ENCODE results near the gene PCDHGC4. TPM values are rescaled to one million over a fixed set of nuclear protein-coding genes. Genes with fewer than 3 reads are reported as not detected.

Gene PCDHGC4
- total and polyA plus RNA-seq, 2 experiments from 2014 or later: 0.35 to 1.5 TPM

DNA sequence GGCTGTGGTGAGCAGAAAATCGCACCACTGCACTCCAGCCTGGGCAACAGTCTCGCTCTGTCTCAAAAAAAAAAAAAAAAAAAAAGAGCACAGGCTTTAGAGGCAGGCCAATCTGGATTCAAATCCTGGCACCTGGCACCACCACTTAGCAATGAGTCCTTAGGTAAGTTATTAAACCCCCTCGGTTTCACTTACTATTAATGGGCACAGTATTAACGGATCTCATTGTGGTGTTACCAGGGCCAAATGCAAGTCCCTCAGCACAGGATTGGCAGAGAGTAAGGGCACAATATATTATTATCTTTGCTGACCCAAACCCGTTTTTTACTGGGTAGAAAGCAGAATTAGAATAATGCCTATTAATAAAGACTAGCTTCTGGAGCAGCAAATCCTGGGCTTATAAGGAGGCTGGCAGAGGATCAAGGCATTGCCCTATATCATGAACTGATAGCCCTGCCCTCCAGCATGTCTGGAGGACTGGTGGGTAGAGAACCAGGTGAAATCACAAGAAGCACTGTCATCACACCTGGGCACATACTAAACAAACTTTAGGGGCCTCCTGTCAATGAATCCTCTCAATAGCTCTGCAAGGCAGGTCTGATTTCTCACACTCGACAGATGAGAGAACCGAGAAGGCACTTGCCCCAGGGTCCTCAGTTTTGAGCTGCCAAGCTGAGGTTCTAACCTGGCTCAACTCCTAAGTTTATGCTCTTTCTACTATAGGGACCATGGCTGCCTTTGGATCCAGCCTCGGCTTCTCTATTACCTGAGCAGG is 21.7 kb downstream of the PCDHGC4 start:
- H3K4me2 ChIP-seq: peak overlapping the region; percentile 70
- H3K27ac ChIP-seq: peak overlapping the region; percentile 94
- no peak overlapping the region for H3K4me3 ChIP-seq
- H3K79me2 ChIP-seq: no peaks in the 10 kb centered on the region
- TF ChIP-seq EZH2 (IDR thresholded peaks at IDR 0.05; ENCODE audit: borderline replicate concordance): no peak
- TF ChIP-seq, protein P1, sequence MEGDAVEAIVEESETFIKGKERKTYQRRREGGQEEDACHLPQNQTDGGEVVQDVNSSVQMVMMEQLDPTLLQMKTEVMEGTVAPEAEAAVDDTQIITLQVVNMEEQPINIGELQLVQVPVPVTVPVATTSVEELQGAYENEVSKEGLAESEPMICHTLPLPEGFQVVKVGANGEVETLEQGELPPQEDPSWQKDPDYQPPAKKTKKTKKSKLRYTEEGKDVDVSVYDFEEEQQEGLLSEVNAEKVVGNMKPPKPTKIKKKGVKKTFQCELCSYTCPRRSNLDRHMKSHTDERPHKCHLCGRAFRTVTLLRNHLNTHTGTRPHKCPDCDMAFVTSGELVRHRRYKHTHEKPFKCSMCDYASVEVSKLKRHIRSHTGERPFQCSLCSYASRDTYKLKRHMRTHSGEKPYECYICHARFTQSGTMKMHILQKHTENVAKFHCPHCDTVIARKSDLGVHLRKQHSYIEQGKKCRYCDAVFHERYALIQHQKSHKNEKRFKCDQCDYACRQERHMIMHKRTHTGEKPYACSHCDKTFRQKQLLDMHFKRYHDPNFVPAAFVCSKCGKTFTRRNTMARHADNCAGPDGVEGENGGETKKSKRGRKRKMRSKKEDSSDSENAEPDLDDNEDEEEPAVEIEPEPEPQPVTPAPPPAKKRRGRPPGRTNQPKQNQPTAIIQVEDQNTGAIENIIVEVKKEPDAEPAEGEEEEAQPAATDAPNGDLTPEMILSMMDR (IDR thresholded peaks at IDR 0.05; ENCODE audit: poor library complexity): no peak
- no peak for TF ChIP-seq EZH2phosphoT487 (IDR thresholded peaks at IDR 0.05; ENCODE audit: low read depth, severe bottlenecking, unreplicated experiment)
- no peaks in the 10 kb centered on the region for H3K36me3 ChIP-seq (replicated peaks; ENCODE audit: insufficient read depth, low read depth)
- WGBS (ENCODE audit: low lambda C conversion rate, missing lambda C conversion rate): 78% methylated on average over 8 of the region's 8 CpGs
- peaks cover 29% of the 10 kb centered on the region for H3K4me1 ChIP-seq (ENCODE audit: insufficient read depth)
- DNase-seq (ENCODE audit: low spot score): no peak
- no peaks in the 10 kb centered on the region for H3K9me2 ChIP-seq (replicated peaks; ENCODE audit: insufficient read depth)
- no peak overlapping the region for H2AFZ ChIP-seq
- no peaks in the 10 kb centered on the region for H4K20me1 ChIP-seq (ENCODE audit: insufficient read depth, poor library complexity, severe bottlenecking)
- no peaks in the 10 kb centered on the region for H3K27me3 ChIP-seq
- no peaks in the 10 kb centered on the region for H3K9me3 ChIP-seq (ENCODE audit: low read depth)

DNA sequence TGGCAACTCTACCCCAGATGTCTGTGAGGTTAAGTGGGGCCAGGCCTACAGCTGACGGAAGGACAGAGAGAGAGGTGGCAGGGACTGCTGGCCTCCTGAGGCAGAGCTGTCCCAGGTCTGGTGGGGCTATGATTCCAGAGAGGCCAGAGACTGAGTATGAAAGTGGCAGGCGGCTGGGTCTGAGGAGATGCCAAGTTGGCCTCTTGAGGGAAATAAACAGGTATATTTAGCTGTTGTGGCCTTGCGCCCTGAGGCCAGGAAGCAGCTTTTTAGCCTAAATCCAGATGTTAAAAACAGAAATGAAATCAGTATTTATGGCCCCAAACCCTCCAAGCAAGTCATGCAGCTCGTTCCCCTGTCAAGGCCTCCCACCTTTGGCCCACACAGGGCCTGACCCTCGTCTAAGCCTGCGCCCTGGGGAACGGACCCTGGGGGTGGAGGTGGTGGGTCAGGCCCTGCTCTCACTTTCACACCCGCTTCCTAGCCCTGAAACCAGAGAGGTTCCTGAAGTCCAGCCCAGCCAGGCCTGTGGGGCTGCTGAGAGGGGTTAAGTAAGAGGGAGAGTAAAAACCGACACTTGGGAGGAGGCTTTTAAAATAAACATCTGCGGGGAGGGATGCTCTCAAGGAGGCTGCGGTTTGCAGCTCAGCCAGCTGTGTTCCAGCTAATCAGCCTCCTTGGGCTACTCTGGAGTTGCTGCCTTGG is 22.7 kb downstream of the PCDHGC4 start:
- no peaks in the 10 kb centered on the region for H3K9me3 ChIP-seq (ENCODE audit: low read depth)
- peak overlapping the region; percentile 70 for H3K4me2 ChIP-seq
- no peaks in the 10 kb centered on the region for H3K36me3 ChIP-seq (replicated peaks; ENCODE audit: insufficient read depth, low read depth)
- H3K79me2 ChIP-seq: peaks cover 2% of the 10 kb centered on the region
- DNase-seq (ENCODE audit: low spot score): peak; percentile 52
- H3K4me1 ChIP-seq (ENCODE audit: insufficient read depth): peaks cover 29% of the 10 kb centered on the region
- no peaks in the 10 kb centered on the region for H3K9me2 ChIP-seq (replicated peaks; ENCODE audit: insufficient read depth)
- no peak overlapping the region for H2AFZ ChIP-seq
- TF ChIP-seq, protein P1 (IDR thresholded peaks at IDR 0.05; ENCODE audit: poor library complexity): no peak
- no peak for TF ChIP-seq EZH2 (IDR thresholded peaks at IDR 0.05; ENCODE audit: borderline replicate concordance)
- TF ChIP-seq EZH2phosphoT487 (IDR thresholded peaks at IDR 0.05; ENCODE audit: low read depth, severe bottlenecking, unreplicated experiment): no peak
- 47% methylated on average over 11 of the region's 11 CpGs for WGBS (ENCODE audit: low lambda C conversion rate, missing lambda C conversion rate)
- H3K27ac ChIP-seq: peak overlapping the region; percentile 94
- no peak overlapping the region for H3K4me3 ChIP-seq
- no peaks in the 10 kb centered on the region for H3K27me3 ChIP-seq
- H4K20me1 ChIP-seq (ENCODE audit: insufficient read depth, poor library complexity, severe bottlenecking): no peaks in the 10 kb centered on the region

DNA sequence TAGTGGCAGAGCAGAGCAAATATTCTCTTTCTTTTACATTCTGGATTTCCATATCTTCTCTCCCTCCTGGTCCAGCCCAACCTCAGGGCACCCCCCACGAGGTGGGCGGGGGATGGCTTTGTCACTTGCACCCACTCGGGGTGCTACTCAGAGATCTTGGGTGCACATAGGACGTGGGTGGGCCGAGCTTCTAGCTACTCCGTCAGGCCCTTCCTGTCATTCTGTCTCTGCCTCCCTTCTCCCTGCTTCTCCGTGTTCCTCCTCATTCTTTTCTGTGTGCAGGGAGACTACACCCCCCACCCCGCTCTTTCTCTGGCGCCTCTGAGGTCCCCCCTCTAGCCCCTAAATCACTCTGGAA is 23.6 kb downstream of the PCDHGC4 start:
- Histone ChIP-seq H3K4me1 (ENCODE audit: insufficient read depth) (peaks cover 35% of the 10 kb centered on the region), H3K27me3 (no peaks in the 10 kb centered on the region), H3K79me2 (peaks cover 2% of the 10 kb centered on the region), H4K20me1 (ENCODE audit: insufficient read depth, poor library complexity, severe bottlenecking) (no peaks in the 10 kb centered on the region), H3K9me2 (replicated peaks; ENCODE audit: insufficient read depth) (no peaks in the 10 kb centered on the region), H3K27ac (peak overlapping the region; percentile 94), H3K36me3 (replicated peaks; ENCODE audit: insufficient read depth, low read depth) (no peaks in the 10 kb centered on the region), H3K4me2 (peak overlapping the region; percentile 70), H3K9me3 (ENCODE audit: low read depth) (no peaks in the 10 kb centered on the region), H3K4me3 (no peak overlapping the region), H2AFZ (no peak overlapping the region)
- 23% methylated on average over 9 of the region's 9 CpGs for WGBS (ENCODE audit: low lambda C conversion rate, missing lambda C conversion rate)
- TF ChIP-seq EZH2 (IDR thresholded peaks at IDR 0.05; ENCODE audit: borderline replicate concordance) (no peak), EZH2phosphoT487 (IDR thresholded peaks at IDR 0.05; ENCODE audit: low read depth, severe bottlenecking, unreplicated experiment) (no peak)
- TF ChIP-seq, protein P1 (IDR thresholded peaks at IDR 0.05; ENCODE audit: poor library complexity): no peak
- no peak for DNase-seq (ENCODE audit: low spot score)
